Ovary (tissue), 3 donors: Measurements from ENCODE around the gene ARHGAP27.

Source experiments
- CTCF ChIP-seq, 3 donors: fragments of 450-650 bp in 2 of 3; fragments of 200-600 bp in 1 of 3; IDR thresholded peaks; one replicate each; pipeline versions ENCODE4 v1.5.1 to v1.8.0; 2016 to 2022; ENCODE audit warnings: antibody characterized with exemption in 3 of 3, mild to moderate bottlenecking in 1 of 3
- EP300 ChIP-seq: sonication (generic); formaldehyde crosslinking; IDR thresholded peaks from one replicate; pipeline ENCODE4 v1.6.1; 2017; ENCODE audit warnings: antibody characterized with exemption
- POLR2A ChIP-seq: fragments of 450-650 bp; IDR thresholded peaks from one replicate; pipeline ENCODE4 v1.6.1; 2017; ENCODE audit warnings: antibody characterized with exemption, mild to moderate bottlenecking, moderate library complexity
- donor health status: DM: no; HTN: no; CAD: no.

- no peak for TF ChIP-seq CTCF (IDR thresholded peaks at IDR 0.05)
- TF ChIP-seq EP300, result no peak
- no peak for TF ChIP-seq POLR2A
These were observed 3.2 kb downstream of the ARHGAP27 start for GRCh38 chr17:45429339-45430005.
